ENCODE results near the gene SIRPB1. TPM values are rescaled to one million over a fixed set of nuclear protein-coding genes. Genes with fewer than 3 reads are reported as not detected.

SIRPB1 gene
- polyA plus RNA-seq: 0.06 TPM in 1 of 3 replicates, not detected in the others
- polyA plus RNA-seq (2011; ENCODE audit: low read depth): not detected
- polyA plus RNA-seq (2011; cell fraction: cytosol; rRNA removed): 0.06 TPM in 1 of 2 replicates, not detected in the other
- polyA plus RNA-seq (2011; cell fraction: nucleus; rRNA removed): not detected in 2 replicates
- 0.11 TPM in 1 of 2 replicates, not detected in the other for polyA plus RNA-seq (2012; ENCODE audit: low replicate concordance)
- polyA minus RNA-seq: 11.7 TPM in 1 of 3 replicates, not detected in the others
- polyA minus RNA-seq (2011; cell fraction: cytosol; rRNA and poly(A)+ RNA removed): not detected
- polyA minus RNA-seq (2011; cell fraction: nucleus; rRNA and poly(A)+ RNA removed): not detected in 2 replicates

DNA sequence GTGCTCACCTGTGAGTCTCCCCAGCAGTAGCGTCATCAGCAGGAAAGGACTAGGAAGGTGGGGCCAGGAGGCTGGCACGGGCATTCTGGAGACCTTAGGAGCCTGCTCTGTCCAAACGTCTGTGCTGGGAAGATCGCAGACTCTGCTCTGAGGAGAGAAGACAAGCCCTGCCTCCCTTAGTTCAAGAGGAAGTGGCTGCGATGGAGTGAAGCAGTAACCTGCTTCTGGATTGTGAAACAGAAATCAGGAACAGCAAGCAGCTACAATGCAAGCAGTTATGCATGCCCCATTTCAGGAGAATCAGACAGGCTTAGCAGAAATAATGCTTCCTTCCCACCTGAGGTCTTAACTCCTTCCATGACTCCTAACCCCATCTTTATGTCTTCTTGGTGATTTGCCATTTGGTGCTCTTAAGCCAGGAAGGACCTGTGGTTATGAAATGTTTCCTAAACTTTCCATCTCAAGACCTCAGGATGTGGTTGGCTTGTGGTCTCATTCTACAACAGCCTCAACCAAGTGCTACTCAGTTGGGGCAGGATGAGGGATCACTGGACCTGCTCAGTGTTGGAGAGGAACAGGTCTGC lies at the start of gene SIRPB1:
TSS of gene SIRPB1 (minus strand) at position 149 of the 584 bp plus-strand sequence. CDS start at position 84, 65 bp downstream.
- Histone ChIP-seq H3K36me3 (ENCODE audit: control insufficient read depth in 2 of 2, extremely low read depth in 1 of 2, insufficient read depth in 2 of 2, low read length in 2 of 2) (no peaks in the 10 kb centered on the region), H3K27ac (ENCODE audit: control insufficient read depth, insufficient read depth, low read length) (no peak within 1 kb of the TSS), H3K79me2 (ENCODE audit: control insufficient read depth, insufficient read depth, low read length) (no peaks in the 10 kb centered on the region), H3K4me2 (ENCODE audit: control insufficient read depth, extremely low read depth, insufficient read depth, low read depth, low read length) (no peak within 1 kb of the TSS), H3K4me1 (ENCODE audit: control insufficient read depth, extremely low read depth, insufficient read depth, low read length) (peaks cover 6% of the 10 kb centered on the region), H3K27me3 (ENCODE audit: control insufficient read depth, extremely low read depth, insufficient read depth, low read length) (no peaks in the 10 kb centered on the region), H3K9me1 (ENCODE audit: control insufficient read depth, extremely low read depth, insufficient read depth, low read length) (no peaks in the 10 kb centered on the region), H3K9me3 (ENCODE audit: control insufficient read depth, low read depth, low read length) (no peaks in the 10 kb centered on the region), H3K4me3 (ENCODE audit: control insufficient read depth in 2 of 3, extremely low read depth in 1 of 3, insufficient read depth in 2 of 3, low read depth in 1 of 3, low read length in 3 of 3) (no peak within 1 kb of the TSS), H3K9ac (ENCODE audit: control insufficient read depth, extremely low read depth, insufficient read depth, low read length) (no peak within 1 kb of the TSS), H2AFZ (ENCODE audit: control insufficient read depth, low read length) (no peak within 1 kb of the TSS), H4K20me1 (ENCODE audit: control insufficient read depth, extremely low read depth, insufficient read depth, low read length) (no peaks in the 10 kb centered on the region)
- dilution Hi-C loops (cut with MboI; ENCODE audit: extremely low pct_ligation_motif_present, low sequenced_read_pairs): no loop called here
- no peak for DNase-seq (ENCODE audit: low read depth, low spot score)
- FAIRE-seq: no peak
- TF ChIP-seq, protein P1, sequence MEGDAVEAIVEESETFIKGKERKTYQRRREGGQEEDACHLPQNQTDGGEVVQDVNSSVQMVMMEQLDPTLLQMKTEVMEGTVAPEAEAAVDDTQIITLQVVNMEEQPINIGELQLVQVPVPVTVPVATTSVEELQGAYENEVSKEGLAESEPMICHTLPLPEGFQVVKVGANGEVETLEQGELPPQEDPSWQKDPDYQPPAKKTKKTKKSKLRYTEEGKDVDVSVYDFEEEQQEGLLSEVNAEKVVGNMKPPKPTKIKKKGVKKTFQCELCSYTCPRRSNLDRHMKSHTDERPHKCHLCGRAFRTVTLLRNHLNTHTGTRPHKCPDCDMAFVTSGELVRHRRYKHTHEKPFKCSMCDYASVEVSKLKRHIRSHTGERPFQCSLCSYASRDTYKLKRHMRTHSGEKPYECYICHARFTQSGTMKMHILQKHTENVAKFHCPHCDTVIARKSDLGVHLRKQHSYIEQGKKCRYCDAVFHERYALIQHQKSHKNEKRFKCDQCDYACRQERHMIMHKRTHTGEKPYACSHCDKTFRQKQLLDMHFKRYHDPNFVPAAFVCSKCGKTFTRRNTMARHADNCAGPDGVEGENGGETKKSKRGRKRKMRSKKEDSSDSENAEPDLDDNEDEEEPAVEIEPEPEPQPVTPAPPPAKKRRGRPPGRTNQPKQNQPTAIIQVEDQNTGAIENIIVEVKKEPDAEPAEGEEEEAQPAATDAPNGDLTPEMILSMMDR (optimal IDR thresholded peaks at IDR 0.05 in 1 of 3, IDR thresholded peaks at IDR 0.05 in 1 of 3, conservative IDR thresholded peaks at IDR 0.05 in 1 of 3; ENCODE audit: extremely low read depth in 1 of 3, insufficient read depth in 2 of 3, low read length in 3 of 3): no peak
- no peak for TF ChIP-seq EZH2 (IDR thresholded peaks at IDR 0.05; ENCODE audit: low read length)

DNA sequence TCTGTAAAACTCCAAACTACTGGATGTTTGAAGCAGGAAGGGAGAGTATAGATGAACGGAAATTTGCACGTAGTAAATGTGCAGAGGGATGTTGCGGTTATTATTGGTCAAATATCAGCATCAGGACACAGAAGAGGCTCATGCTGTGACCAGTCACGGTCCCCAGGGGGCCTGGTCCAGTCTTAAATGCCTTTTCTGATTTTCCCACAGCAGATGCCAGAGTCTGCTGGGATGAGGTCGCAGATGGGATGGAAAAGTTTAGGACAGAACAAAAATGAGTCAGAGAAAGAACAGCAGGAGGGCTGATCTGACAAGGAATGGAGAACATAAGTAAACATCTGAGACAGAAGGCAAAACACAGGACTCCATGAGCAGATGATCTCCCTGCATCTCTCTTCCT lies 49.5 kb upstream of the SIRPB1 start:
- no peak overlapping the region for H3K4me2 ChIP-seq (ENCODE audit: control insufficient read depth, extremely low read depth, insufficient read depth, low read depth, low read length)
- no peaks in the 10 kb centered on the region for H3K79me2 ChIP-seq (ENCODE audit: control insufficient read depth, insufficient read depth, low read length)
- H3K9me1 ChIP-seq (ENCODE audit: control insufficient read depth, extremely low read depth, insufficient read depth, low read length): no peaks in the 10 kb centered on the region
- H3K9ac ChIP-seq (ENCODE audit: control insufficient read depth, extremely low read depth, insufficient read depth, low read length): no peak overlapping the region
- no peaks in the 10 kb centered on the region for H3K9me3 ChIP-seq (ENCODE audit: control insufficient read depth, low read depth, low read length)
- H3K36me3 ChIP-seq (ENCODE audit: control insufficient read depth in 2 of 2, extremely low read depth in 1 of 2, insufficient read depth in 2 of 2, low read length in 2 of 2): no peaks in the 10 kb centered on the region
- DNase-seq (ENCODE audit: low read depth, low spot score): no peak
- no peak overlapping the region for H2AFZ ChIP-seq (ENCODE audit: control insufficient read depth, low read length)
- H3K4me3 ChIP-seq (ENCODE audit: control insufficient read depth in 2 of 3, extremely low read depth in 1 of 3, insufficient read depth in 2 of 3, low read depth in 1 of 3, low read length in 3 of 3): no peak overlapping the region
- H4K20me1 ChIP-seq (ENCODE audit: control insufficient read depth, extremely low read depth, insufficient read depth, low read length): no peaks in the 10 kb centered on the region
- H3K4me1 ChIP-seq (ENCODE audit: control insufficient read depth, extremely low read depth, insufficient read depth, low read length): peaks cover under 1% of the 10 kb centered on the region
- no peaks in the 10 kb centered on the region for H3K27me3 ChIP-seq (ENCODE audit: control insufficient read depth, extremely low read depth, insufficient read depth, low read length)
- H3K27ac ChIP-seq (ENCODE audit: control insufficient read depth, insufficient read depth, low read length): no peak overlapping the region
- FAIRE-seq: no peak
- dilution Hi-C loops (cut with MboI; ENCODE audit: extremely low pct_ligation_motif_present, low sequenced_read_pairs): no loop called here
- no peak for TF ChIP-seq EZH2 (IDR thresholded peaks at IDR 0.05; ENCODE audit: low read length)
- TF ChIP-seq, protein P1 (optimal IDR thresholded peaks at IDR 0.05 in 1 of 3, IDR thresholded peaks at IDR 0.05 in 1 of 3, conservative IDR thresholded peaks at IDR 0.05 in 1 of 3; ENCODE audit: extremely low read depth in 1 of 3, insufficient read depth in 2 of 3, low read length in 3 of 3): no peak

Data from keratinocyte (primary cell).